Choroid plexus epithelial cell (primary cell): ENCODE measurements around the gene ST3GAL5.
A peak's percentile ranks its signal among the peaks of the same experiment; 100 is the strongest.

Experiments used
- DNase-seq: peaks from one replicate; pipeline ENCODE4 v3.0.0-alpha.2; 2010; ENCODE audit warnings: low read depth
- H3K4me3 ChIP-seq: 2 replicates; pipeline ENCODE4 v1.5.1; 2011; ENCODE audit warnings: low read depth, mild to moderate bottlenecking, control low read depth, low read length, moderate library complexity
- TF ChIP-seq, protein P1 (sequence below): conservative IDR thresholded peaks from 2 replicates; pipeline ENCODE4 v1.5.1; 2011; ENCODE audit warnings: low read depth, mild to moderate bottlenecking, control low read depth, inconsistent platforms, low read length, moderate library complexity

Gene ST3GAL5

DNA sequence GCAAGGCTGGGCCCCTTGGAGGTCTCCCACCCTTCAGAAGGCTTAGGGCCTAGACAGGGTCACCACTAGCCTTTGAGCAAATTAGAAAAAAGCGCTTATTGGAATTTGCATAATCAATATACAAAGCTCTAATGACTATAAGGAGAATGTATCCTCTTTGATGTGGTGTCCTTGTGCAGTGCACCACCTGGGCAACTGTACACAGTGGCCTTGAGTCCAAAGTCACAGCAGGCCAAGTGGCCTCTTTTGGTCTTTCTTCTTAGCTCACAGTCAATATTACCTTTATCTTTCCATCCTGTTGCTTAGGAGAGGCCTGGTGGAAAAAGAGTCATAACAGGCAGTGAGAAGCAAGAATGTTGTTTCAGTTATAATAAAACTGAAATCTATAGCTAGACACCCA is 19.7 kb upstream of the ST3GAL5 start:
- H3K4me3 ChIP-seq = no peak overlapping the region
- DNase-seq = no peak
- TF ChIP-seq, protein P1, sequence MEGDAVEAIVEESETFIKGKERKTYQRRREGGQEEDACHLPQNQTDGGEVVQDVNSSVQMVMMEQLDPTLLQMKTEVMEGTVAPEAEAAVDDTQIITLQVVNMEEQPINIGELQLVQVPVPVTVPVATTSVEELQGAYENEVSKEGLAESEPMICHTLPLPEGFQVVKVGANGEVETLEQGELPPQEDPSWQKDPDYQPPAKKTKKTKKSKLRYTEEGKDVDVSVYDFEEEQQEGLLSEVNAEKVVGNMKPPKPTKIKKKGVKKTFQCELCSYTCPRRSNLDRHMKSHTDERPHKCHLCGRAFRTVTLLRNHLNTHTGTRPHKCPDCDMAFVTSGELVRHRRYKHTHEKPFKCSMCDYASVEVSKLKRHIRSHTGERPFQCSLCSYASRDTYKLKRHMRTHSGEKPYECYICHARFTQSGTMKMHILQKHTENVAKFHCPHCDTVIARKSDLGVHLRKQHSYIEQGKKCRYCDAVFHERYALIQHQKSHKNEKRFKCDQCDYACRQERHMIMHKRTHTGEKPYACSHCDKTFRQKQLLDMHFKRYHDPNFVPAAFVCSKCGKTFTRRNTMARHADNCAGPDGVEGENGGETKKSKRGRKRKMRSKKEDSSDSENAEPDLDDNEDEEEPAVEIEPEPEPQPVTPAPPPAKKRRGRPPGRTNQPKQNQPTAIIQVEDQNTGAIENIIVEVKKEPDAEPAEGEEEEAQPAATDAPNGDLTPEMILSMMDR = no peak

DNA sequence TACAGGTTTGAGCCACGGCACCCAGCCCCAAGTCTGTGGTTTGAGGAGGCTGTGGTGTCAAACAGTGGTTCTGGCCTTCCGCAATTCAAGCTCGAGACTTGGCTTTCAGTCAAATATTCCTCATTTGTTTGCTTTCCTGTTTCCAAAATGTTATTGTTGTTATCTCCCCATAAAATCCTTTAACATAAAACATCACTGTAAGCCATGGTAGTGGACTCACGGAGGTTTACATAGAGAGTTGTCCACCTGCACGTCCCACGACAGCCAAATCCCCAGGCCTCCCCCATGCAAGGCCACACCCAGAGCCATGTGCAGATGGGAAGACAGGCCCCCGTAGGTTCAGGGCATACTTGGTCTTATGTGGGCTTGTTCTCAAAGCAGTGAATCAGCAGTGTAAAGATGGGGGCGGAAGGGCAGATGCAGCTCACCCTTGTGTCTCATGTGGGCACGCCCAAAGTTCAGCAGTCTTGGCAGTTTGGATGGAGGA is 18.9 kb upstream of the ST3GAL5 start:
- H3K4me3 ChIP-seq = no peak overlapping the region
- TF ChIP-seq, protein P1 = no peak
- DNase-seq = peak; percentile 56

DNA sequence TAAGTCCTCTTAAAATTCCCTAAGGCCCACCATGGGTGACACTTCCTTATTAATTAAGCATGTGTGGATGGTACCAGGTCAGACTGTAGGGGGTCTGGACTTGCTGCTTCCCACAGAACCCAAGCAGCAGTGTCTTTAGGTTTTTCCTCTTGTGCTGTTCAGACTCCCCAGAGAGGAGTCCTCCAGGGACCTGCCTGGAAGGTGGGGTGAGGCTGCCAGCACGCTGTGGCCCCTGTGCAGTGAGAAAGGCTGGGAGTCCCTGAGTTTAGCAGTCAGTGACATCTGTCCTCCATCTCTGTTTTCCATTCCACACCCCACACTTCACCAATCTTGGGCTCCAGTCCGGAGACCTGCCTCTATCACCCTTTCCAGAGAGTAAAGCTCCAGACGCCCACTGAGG is 18.0 kb upstream of the ST3GAL5 start:
- H3K4me3 ChIP-seq = no peak overlapping the region
- TF ChIP-seq, protein P1 = no peak
- DNase-seq = no peak

DNA sequence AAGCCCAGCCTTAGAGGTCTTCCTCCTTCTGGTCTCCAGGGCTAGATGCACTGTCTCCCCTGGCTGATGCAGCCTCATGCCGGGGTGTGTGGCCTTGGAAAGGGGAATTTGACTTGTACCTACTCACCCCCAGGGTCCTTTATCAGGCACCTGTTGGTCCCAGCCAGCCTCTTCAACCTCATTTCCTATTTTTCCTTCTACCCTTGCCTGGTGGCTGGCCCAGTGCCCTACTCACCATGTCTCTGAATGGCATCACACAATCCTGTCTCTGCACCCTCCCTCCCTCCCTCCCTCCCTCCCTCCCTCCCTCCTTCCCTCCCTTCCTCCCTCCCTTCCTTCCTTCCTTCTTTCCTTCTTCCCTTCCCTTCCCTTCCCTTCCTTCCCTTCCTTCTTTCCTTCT is 17.1 kb upstream of the ST3GAL5 start:
- DNase-seq = no peak
- no peak overlapping the region for H3K4me3 ChIP-seq
- TF ChIP-seq, protein P1 = no peak

DNA sequence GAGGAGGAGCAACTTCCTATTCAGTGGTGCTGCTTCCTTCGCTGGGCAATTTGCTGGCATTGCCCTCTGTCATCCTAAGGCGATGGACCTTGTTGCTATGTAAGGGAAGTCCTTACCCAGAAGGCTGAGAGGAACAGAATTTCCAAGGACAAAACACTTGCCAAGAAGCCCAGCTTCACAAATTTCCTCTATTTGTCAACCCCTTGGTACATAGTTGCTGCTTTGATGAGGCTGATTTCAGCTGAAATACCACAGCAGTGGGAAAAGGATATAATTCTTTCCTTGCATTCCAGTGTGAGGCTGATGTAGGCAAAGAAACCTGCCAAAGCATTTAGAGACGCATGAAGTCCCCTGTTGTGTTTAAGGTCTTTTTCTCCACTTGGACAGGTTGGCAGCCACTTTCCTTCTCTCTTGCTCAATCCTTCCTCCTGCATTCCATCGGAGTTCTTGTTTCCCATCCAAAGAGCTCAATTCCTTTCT is 16.4 kb upstream of the ST3GAL5 start:
- TF ChIP-seq, protein P1 = no peak
- H3K4me3 ChIP-seq = no peak overlapping the region
- DNase-seq = peak; percentile 55

DNA sequence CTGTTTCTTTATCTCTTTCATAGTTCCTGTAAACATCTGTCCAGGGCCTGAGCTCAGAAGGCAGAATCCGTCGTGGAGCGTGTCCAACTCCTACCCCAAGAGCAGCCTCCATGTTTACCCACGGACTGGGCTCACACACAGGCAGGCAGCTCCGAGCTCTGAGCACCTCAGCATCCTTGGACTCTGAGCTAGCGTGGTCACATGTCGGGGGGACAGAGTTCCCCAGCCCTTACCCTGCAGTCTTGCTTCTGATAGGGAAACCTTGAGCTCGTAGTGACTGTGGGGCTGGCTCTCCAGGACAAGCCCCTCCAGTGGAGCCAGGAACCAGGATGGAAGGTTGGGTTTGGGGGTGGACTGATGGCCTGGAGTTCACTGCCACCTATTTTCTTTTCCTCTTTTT is 15.1 kb upstream of the ST3GAL5 start:
- H3K4me3 ChIP-seq = no peak overlapping the region
- no peak for DNase-seq
- TF ChIP-seq, protein P1 = no peak

DNA sequence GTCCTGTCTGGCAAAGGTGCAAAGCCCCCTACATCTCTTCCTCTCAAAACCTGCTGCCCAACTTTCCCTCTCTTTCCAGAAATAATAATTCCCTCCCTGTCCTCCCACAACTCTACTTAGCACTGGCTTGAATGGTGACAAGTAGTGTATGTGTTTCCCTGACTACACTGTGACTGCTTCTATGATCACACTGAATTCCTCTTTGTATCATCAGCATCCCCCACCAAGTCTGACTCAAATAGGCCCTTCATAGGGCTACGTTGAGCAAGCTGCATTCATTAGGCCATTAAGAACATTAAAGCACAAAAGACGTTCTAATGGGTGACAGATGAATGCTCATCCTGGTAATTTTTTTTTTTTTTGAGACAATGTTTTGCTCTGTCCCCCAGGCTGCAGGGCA is 13.7 kb upstream of the ST3GAL5 start:
- DNase-seq = peak; percentile 36
- TF ChIP-seq, protein P1 = no peak
- H3K4me3 ChIP-seq = no peak overlapping the region
